Sigmoid colon (tissue), 4 donors: Measurements from ENCODE around the gene KIF26A.

Experiments
- EP300 ChIP-seq, 4 donors: sonication (generic); formaldehyde crosslinking; IDR thresholded peaks; one replicate each; pipeline ENCODE4 v1.6.1; 2017; ENCODE audit warnings: antibody characterized with exemption in 4 of 4
- POLR2A ChIP-seq, 2 donors: fragments of 450-650 bp; IDR thresholded peaks; one replicate each; pipeline ENCODE4 v1.6.1; 2016; ENCODE audit warnings: antibody characterized with exemption in 2 of 2, mild to moderate bottlenecking in 2 of 2, moderate library complexity in 2 of 2
- POLR2AphosphoS5 ChIP-seq, 4 donors: sonication (generic); formaldehyde crosslinking; IDR thresholded peaks; one replicate each; pipeline ENCODE4 v1.6.1; 2017; ENCODE audit warnings: antibody characterized with exemption in 4 of 4
- TF ChIP-seq, protein P1 (sequence below), 4 experiments: fragments of 450-650 bp in 3 of 4; fragments of 200-600 bp in 1 of 4; IDR thresholded peaks; one replicate each; pipeline ENCODE4 v1.5.1; 2016 to 2019; ENCODE audit warnings: antibody characterized with exemption in 4 of 4, mild to moderate bottlenecking in 3 of 4, moderate library complexity in 2 of 4

DNA sequence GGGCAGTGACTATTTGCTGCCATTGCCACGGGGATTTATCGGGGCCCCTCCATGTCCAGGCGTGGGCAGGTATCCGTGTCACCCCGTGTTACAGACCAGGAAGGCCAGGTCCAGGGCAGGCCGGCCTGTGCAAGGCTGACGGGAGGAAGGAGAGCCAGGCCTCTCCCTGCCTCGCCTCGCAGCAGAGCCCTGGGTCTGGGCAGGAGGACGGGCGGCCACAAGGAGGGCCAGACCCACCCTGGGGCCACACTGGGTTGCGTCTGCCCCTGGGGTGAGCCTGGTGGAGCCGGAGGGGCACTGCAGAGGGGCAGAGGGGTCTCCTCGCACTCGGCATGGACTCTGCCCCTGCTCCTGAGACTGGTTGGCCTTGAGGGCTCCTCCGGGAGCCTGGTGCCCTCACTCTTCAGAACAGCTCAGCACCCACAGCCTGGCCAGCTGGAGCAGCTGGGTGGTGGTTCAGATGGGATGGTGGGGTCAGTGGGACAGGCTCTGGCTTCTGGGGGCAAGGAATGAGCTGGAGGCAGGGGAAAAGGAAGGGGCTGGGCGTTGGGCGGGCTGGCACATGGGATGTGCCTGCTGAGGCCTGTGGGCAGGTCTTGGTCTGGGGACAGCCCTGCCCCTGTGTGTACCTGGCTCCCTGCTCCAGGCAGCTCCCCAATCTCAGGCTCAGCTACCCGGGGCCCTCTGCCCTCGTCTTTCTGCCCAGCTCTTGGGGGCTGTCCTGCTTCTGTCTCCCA is 53.9 kb downstream of the KIF26A start:
- TF ChIP-seq EP300 (IDR thresholded peaks at IDR 0.05), result no peak
- TF ChIP-seq, protein P1, sequence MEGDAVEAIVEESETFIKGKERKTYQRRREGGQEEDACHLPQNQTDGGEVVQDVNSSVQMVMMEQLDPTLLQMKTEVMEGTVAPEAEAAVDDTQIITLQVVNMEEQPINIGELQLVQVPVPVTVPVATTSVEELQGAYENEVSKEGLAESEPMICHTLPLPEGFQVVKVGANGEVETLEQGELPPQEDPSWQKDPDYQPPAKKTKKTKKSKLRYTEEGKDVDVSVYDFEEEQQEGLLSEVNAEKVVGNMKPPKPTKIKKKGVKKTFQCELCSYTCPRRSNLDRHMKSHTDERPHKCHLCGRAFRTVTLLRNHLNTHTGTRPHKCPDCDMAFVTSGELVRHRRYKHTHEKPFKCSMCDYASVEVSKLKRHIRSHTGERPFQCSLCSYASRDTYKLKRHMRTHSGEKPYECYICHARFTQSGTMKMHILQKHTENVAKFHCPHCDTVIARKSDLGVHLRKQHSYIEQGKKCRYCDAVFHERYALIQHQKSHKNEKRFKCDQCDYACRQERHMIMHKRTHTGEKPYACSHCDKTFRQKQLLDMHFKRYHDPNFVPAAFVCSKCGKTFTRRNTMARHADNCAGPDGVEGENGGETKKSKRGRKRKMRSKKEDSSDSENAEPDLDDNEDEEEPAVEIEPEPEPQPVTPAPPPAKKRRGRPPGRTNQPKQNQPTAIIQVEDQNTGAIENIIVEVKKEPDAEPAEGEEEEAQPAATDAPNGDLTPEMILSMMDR (IDR thresholded peaks at IDR 0.05), result no peak
- TF ChIP-seq POLR2A (IDR thresholded peaks at IDR 0.05), result no peak
- TF ChIP-seq POLR2AphosphoS5 (IDR thresholded peaks at IDR 0.05), result no peak
